ENCODE results near the gene ZBTB8B.
"Not testable (repeated sequence)": the region's sequence is repeated elsewhere in the genome, so short reads cannot be mapped to it uniquely, and the experiment has no call there.

DNA sequence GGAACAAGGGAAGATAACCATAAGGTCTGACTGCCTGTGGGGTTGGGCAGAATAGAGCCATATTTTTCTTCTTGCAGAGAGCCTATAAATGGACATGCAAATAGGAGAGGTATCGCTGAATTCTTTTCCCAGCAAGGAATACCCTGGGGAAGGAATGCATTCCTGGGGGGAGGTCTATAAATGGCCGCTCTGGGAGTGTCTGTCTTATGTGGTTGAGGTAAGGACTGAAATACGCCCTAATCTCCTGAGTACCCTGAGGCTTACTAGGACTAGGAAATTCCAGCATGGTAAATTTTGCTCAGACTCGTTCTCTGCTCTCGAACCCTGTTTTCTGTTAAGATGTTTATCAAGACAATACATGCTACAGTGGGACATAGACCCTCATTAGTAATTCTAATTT is 6.1 kb upstream of the ZBTB8B start:
- TF ChIP-seq, protein P1, sequence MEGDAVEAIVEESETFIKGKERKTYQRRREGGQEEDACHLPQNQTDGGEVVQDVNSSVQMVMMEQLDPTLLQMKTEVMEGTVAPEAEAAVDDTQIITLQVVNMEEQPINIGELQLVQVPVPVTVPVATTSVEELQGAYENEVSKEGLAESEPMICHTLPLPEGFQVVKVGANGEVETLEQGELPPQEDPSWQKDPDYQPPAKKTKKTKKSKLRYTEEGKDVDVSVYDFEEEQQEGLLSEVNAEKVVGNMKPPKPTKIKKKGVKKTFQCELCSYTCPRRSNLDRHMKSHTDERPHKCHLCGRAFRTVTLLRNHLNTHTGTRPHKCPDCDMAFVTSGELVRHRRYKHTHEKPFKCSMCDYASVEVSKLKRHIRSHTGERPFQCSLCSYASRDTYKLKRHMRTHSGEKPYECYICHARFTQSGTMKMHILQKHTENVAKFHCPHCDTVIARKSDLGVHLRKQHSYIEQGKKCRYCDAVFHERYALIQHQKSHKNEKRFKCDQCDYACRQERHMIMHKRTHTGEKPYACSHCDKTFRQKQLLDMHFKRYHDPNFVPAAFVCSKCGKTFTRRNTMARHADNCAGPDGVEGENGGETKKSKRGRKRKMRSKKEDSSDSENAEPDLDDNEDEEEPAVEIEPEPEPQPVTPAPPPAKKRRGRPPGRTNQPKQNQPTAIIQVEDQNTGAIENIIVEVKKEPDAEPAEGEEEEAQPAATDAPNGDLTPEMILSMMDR (IDR thresholded peaks at IDR 0.05; ENCODE audit: poor library complexity, severe bottlenecking), result not testable (repeated sequence)
- not testable (repeated sequence) for TF ChIP-seq MXI1 (conservative IDR thresholded peaks at IDR 0.05; ENCODE audit: poor library complexity, severe bottlenecking); EP300 (conservative IDR thresholded peaks at IDR 0.05; ENCODE audit: poor library complexity, severe bottlenecking); EZH2 (IDR thresholded peaks at IDR 0.05; ENCODE audit: borderline replicate concordance, insufficient read depth, low read length, poor library complexity, severe bottlenecking); TAF1 (IDR thresholded peaks at IDR 0.05; ENCODE audit: low read depth)
- TF ChIP-seq, protein P2, sequence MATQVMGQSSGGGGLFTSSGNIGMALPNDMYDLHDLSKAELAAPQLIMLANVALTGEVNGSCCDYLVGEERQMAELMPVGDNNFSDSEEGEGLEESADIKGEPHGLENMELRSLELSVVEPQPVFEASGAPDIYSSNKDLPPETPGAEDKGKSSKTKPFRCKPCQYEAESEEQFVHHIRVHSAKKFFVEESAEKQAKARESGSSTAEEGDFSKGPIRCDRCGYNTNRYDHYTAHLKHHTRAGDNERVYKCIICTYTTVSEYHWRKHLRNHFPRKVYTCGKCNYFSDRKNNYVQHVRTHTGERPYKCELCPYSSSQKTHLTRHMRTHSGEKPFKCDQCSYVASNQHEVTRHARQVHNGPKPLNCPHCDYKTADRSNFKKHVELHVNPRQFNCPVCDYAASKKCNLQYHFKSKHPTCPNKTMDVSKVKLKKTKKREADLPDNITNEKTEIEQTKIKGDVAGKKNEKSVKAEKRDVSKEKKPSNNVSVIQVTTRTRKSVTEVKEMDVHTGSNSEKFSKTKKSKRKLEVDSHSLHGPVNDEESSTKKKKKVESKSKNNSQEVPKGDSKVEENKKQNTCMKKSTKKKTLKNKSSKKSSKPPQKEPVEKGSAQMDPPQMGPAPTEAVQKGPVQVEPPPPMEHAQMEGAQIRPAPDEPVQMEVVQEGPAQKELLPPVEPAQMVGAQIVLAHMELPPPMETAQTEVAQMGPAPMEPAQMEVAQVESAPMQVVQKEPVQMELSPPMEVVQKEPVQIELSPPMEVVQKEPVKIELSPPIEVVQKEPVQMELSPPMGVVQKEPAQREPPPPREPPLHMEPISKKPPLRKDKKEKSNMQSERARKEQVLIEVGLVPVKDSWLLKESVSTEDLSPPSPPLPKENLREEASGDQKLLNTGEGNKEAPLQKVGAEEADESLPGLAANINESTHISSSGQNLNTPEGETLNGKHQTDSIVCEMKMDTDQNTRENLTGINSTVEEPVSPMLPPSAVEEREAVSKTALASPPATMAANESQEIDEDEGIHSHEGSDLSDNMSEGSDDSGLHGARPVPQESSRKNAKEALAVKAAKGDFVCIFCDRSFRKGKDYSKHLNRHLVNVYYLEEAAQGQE (IDR thresholded peaks at IDR 0.05; ENCODE audit: borderline replicate concordance), result not testable (repeated sequence)

Measured in neural cell (in vitro differentiated cells).